H1 (cell line): ENCODE data around the gene MAGI1. TPM values are rescaled to one million over a fixed set of nuclear protein-coding genes. Genes with fewer than 3 reads are reported as not detected.

Experiments used
- CTCF ChIA-PET: fragments of 300-600 bp; sonication (Branson Sonifier 250); formaldehyde crosslinking; loops from one replicate; lab custom pipeline; 2021; ENCODE audit not compliant: partially characterized antibody; lab: Charles Lee
- POLR2A ChIA-PET: fragments of 300-600 bp; sonication (Branson Sonifier 250); formaldehyde crosslinking; loops from one replicate; lab custom pipeline; 2021; ENCODE audit warnings: inconsistent platforms; ENCODE audit not compliant: partially characterized antibody; lab: Charles Lee
- DNase-seq, 2 experiments: peaks; one replicate each; pipeline versions ENCODE4 v3.0.0 to v3.0.0-alpha.2; 2010 to 2022; ENCODE audit warnings: low spot score in 2 of 2, low read depth in 1 of 2, mixed read lengths in 1 of 2
- FAIRE-seq: peaks from 2 replicates; lab custom pipeline; 2011; peaks lifted over from hg19 to GRCh38; lab: Jason Lieb, UNC
- H2AFZ ChIP-seq: 2 replicates; pipeline ENCODE4 v1.8.1; 2012; ENCODE audit warnings: low read length, inconsistent platforms
- H2AK5ac ChIP-seq: 2 replicates; pipeline ENCODE4 v1.6.1; 2013; ENCODE audit warnings: low read depth, low read length
- H2BK120ac ChIP-seq: replicated peaks from 2 replicates; pipeline ENCODE3; 2013; ENCODE audit warnings: low read depth, low read length, inconsistent platforms
- H2BK12ac ChIP-seq: 2 replicates; pipeline ENCODE4 v1.6.1; 2013; ENCODE audit warnings: low read depth, low read length
- H2BK15ac ChIP-seq: 2 replicates; pipeline ENCODE4 v1.6.1; 2013; ENCODE audit warnings: low read length
- H2BK20ac ChIP-seq: 2 replicates; pipeline ENCODE4 v1.6.1; 2013; ENCODE audit warnings: low read length
- H2BK5ac ChIP-seq: 2 replicates; pipeline ENCODE4 v1.6.1; 2013; ENCODE audit warnings: low read depth, low read length
- H3K14ac ChIP-seq: 2 replicates; pipeline ENCODE4 v1.6.1; 2013; ENCODE audit warnings: inconsistent platforms; ENCODE audit not compliant: insufficient read length
- H3K18ac ChIP-seq: 2 replicates; pipeline ENCODE4 v1.6.1; 2013; ENCODE audit warnings: low read length; ENCODE audit errors: extremely low read depth
- H3K23ac ChIP-seq: 2 replicates; pipeline ENCODE4 v1.6.1; 2013; ENCODE audit warnings: inconsistent platforms; ENCODE audit not compliant: insufficient read length
- H3K23me2 ChIP-seq: 2 replicates; pipeline ENCODE4 v1.6.1; 2013; ENCODE audit warnings: low read depth, low read length
- H3K27ac ChIP-seq: 2 replicates; pipeline ENCODE4 v1.6.1; 2011; ENCODE audit warnings: low read depth, low read length, inconsistent platforms
- H3K27me3 ChIP-seq, 4 experiments: replicated peaks in 1 of 4; 1 replicate in 1 of 4; 2 replicates in 3 of 4; pipeline versions ENCODE4 v1.6.1 to v1.8.1; 2011 to 2013; ENCODE audit warnings: low read length in 3 of 4, mild to moderate bottlenecking in 3 of 4, inconsistent platforms in 2 of 4, mixed read lengths in 2 of 4, moderate library complexity in 1 of 4; ENCODE audit not compliant: control insufficient read depth in 3 of 4, insufficient read depth in 3 of 4; ENCODE audit errors: extremely low read depth in 1 of 4
- H3K36me3 ChIP-seq, 4 experiments: 2 replicates each; pipeline versions ENCODE4 v1.6.1 to v1.8.1; 2011 to 2013; ENCODE audit warnings: mild to moderate bottlenecking in 4 of 4, low read length in 3 of 4, moderate library complexity in 2 of 4, control low read depth in 1 of 4, inconsistent platforms in 1 of 4; ENCODE audit not compliant: insufficient read depth in 4 of 4, control insufficient read depth in 2 of 4
- H3K4ac ChIP-seq: replicated peaks from 2 replicates; pipeline ENCODE3; 2013; ENCODE audit warnings: low read length, low read depth, mixed read lengths, inconsistent platforms; ENCODE audit not compliant: insufficient read length
- H3K4me1 ChIP-seq, 4 experiments: replicated peaks in 1 of 4; 1 replicate in 1 of 4; 2 replicates in 3 of 4; pipeline versions ENCODE4 v1.6.1 to v1.8.1; 2011 to 2013; ENCODE audit warnings: low read length in 3 of 4, inconsistent platforms in 2 of 4, mixed read lengths in 1 of 4; ENCODE audit not compliant: insufficient read depth in 4 of 4, control insufficient read depth in 3 of 4
- H3K4me2 ChIP-seq, 2 experiments: 2 replicates each; pipeline versions ENCODE4 v1.6.1 to v1.8.1; 2011 to 2013; ENCODE audit warnings: low read depth in 2 of 2, low read length in 2 of 2, control low read depth in 1 of 2, inconsistent platforms in 1 of 2, mild to moderate bottlenecking in 1 of 2; ENCODE audit not compliant: insufficient read depth in 1 of 2
- H3K4me3 ChIP-seq, 4 experiments: fragments of 200-600, 300-600 bp in 1 of 4; sonication (generic), shearing (Covaris generic), sonication (Bioruptor Twin) in 1 of 4; 2 replicates each; pipeline versions ENCODE4 v1.5.1 to v1.8.1; 2011 to 2016; ENCODE audit warnings: low read length in 4 of 4, low read depth in 3 of 4, control low read depth in 2 of 4, inconsistent platforms in 2 of 4, mild to moderate bottlenecking in 2 of 4, mixed read lengths in 1 of 4, moderate library complexity in 1 of 4; ENCODE audit not compliant: insufficient read depth in 2 of 4; ENCODE audit errors: extremely low read depth in 1 of 4
- H3K56ac ChIP-seq: replicated peaks from 2 replicates; pipeline ENCODE3; 2013; ENCODE audit warnings: low read depth, mild to moderate bottlenecking, mixed read lengths, low read length, inconsistent platforms; ENCODE audit not compliant: insufficient read length
- H3K79me1 ChIP-seq: 2 replicates; pipeline ENCODE4 v1.6.1; 2013; ENCODE audit warnings: low read depth, low read length, control low read depth
- H3K79me2 ChIP-seq, 2 experiments: 2 replicates each; pipeline versions ENCODE4 v1.6.1 to v1.8.1; 2012 to 2013; ENCODE audit warnings: low read length in 2 of 2, mild to moderate bottlenecking in 2 of 2, inconsistent platforms in 1 of 2; ENCODE audit not compliant: insufficient read depth in 2 of 2, control insufficient read depth in 1 of 2
- H3K9ac ChIP-seq, 4 experiments: replicated peaks in 1 of 4; 1 replicate in 1 of 4; 2 replicates in 3 of 4; pipeline versions ENCODE4 v1.6.1 to v1.8.1; 2011 to 2013; ENCODE audit warnings: low read depth in 3 of 4, low read length in 3 of 4, control low read depth in 2 of 4, mild to moderate bottlenecking in 2 of 4, moderate library complexity in 2 of 4, inconsistent platforms in 1 of 4; ENCODE audit errors: extremely low read depth in 1 of 4
- H3K9me3 ChIP-seq, 2 experiments: 2 replicates each; pipeline versions ENCODE4 v1.6.1 to v1.8.1; 2012 to 2013; ENCODE audit warnings: mild to moderate bottlenecking in 2 of 2, moderate library complexity in 2 of 2, control low read depth in 1 of 2, inconsistent platforms in 1 of 2, low read depth in 1 of 2, low read length in 1 of 2, mixed read lengths in 1 of 2; ENCODE audit not compliant: insufficient read depth in 2 of 2
- H4K20me1 ChIP-seq, 2 experiments: replicated peaks in 1 of 2; 2 replicates each; pipeline versions ENCODE3 to v1.8.1; 2011 to 2013; ENCODE audit warnings: inconsistent platforms in 2 of 2, low read length in 2 of 2, mild to moderate bottlenecking in 1 of 2; ENCODE audit not compliant: insufficient read depth in 2 of 2, control insufficient read depth in 1 of 2
- H4K5ac ChIP-seq: 2 replicates; pipeline ENCODE4 v1.6.1; 2013; ENCODE audit warnings: low read length, low read depth, mixed read lengths, inconsistent platforms; ENCODE audit not compliant: insufficient read length
- H4K8ac ChIP-seq: 2 replicates; pipeline ENCODE4 v1.8.0; 2013; ENCODE audit warnings: mild to moderate bottlenecking, moderate library complexity, low read length, inconsistent platforms; ENCODE audit not compliant: insufficient read depth; ENCODE audit errors: extremely low read depth
- H4K91ac ChIP-seq: replicated peaks from 2 replicates; pipeline ENCODE3; 2013; ENCODE audit warnings: low read length, mixed read lengths, inconsistent platforms; ENCODE audit not compliant: insufficient read length
- BCL11A ChIP-seq, 2 experiments: IDR thresholded peaks; one replicate each; pipeline ENCODE4 v1.6.1; 2011; ENCODE audit warnings: low read depth in 2 of 2, low read length in 2 of 2, mild to moderate bottlenecking in 2 of 2
- CBX8 ChIP-seq: fragments of 300-800, 300-1000 bp; sonication (generic); IDR thresholded peaks from 2 replicates; pipeline ENCODE4 v1.7.1; 2016; ENCODE audit warnings: low read depth, low read length, borderline replicate concordance
- CTCF ChIP-seq, 3 experiments: IDR thresholded peaks; 1 replicate in 2 of 3; 2 replicates in 1 of 3; pipeline versions ENCODE4 v1.5.1 to v1.6.1; 2011; ENCODE audit warnings: low read length in 3 of 3, mild to moderate bottlenecking in 3 of 3, inconsistent platforms in 2 of 3, low read depth in 1 of 3, moderate library complexity in 1 of 3; ENCODE audit not compliant: insufficient read depth in 1 of 3; ENCODE audit errors: control extremely low read depth in 1 of 3
- HDAC6 ChIP-seq: IDR thresholded peaks from one replicate; pipeline ENCODE4 v1.7.1; 2012; ENCODE audit warnings: low read depth, mild to moderate bottlenecking, inconsistent platforms, low read length, moderate library complexity
- JUND ChIP-seq: IDR thresholded peaks from 2 replicates; pipeline ENCODE4 v1.6.1; 2011; ENCODE audit warnings: mild to moderate bottlenecking, improper control_type of control experiment, low read length
- MAX ChIP-seq: IDR thresholded peaks from 2 replicates; pipeline ENCODE4 v1.6.1; 2012; ENCODE audit warnings: inconsistent platforms
- RAD21 ChIP-seq, 2 experiments: IDR thresholded peaks in 1 of 2; conservative IDR thresholded peaks in 1 of 2; 2 replicates each; pipeline ENCODE4 v1.6.1; 2011; ENCODE audit warnings: low read depth in 2 of 2, low read length in 2 of 2, improper control_type of control experiment in 1 of 2, inconsistent platforms in 1 of 2, mild to moderate bottlenecking in 1 of 2, moderate library complexity in 1 of 2
- SIN3A ChIP-seq, 2 experiments: IDR thresholded peaks in 1 of 2; conservative IDR thresholded peaks in 1 of 2; 2 replicates each; pipeline ENCODE4 v1.6.1; 2011 to 2012; ENCODE audit warnings: low read length in 2 of 2, improper control_type of control experiment in 1 of 2, low read depth in 1 of 2, mild to moderate bottlenecking in 1 of 2
- SP1 ChIP-seq: IDR thresholded peaks from 2 replicates; pipeline ENCODE4 v1.6.1; 2011; ENCODE audit warnings: low read depth, low read length
- SP2 ChIP-seq: IDR thresholded peaks from 2 replicates; pipeline ENCODE4 v1.6.1; 2012; ENCODE audit warnings: mild to moderate bottlenecking, low read length, inconsistent platforms
- ZNF274 ChIP-seq: IDR thresholded peaks from 2 replicates; pipeline ENCODE4 v1.7.0; 2012; ENCODE audit warnings: low read length, borderline replicate concordance; ENCODE audit errors: extremely low read depth
- WGBS, 2 experiments: shearing (Covaris generic) in 1 of 2; methylation state at CpG; one replicate each; pipeline versions ENCODE4 v1.1.6 to v1.1.7; 2013 to 2015; ENCODE audit warnings: low lambda C conversion rate in 2 of 2, mixed read lengths in 2 of 2, inconsistent platforms in 1 of 2, low coverage in 1 of 2, missing lambda C conversion rate in 1 of 2; ENCODE audit not compliant: insufficient replicate concordance in 2 of 2, insufficient coverage in 1 of 2, insufficient read length in 1 of 2; ENCODE audit errors: extremely low coverage in 1 of 2, missing lambda C conversion rate in 1 of 2; 5-methylcytosine and 5-hydroxymethylcytosine counted together
- polyA plus RNA-seq, 7 experiments: library from polyadenylated mRNA; depleted of rRNA in 3 of 7; stranded (reverse) in 5 of 7; unstranded in 2 of 7; fragments of >200 nt in 5 of 7; fragments of 200-250 nt in 2 of 7; gene quantifications; 1 replicate in 5 of 7; 2 replicates in 1 of 7; 4 replicates in 1 of 7; pipeline versions ENCODE4 v1.2.1 to v1.2.3, GENCODE V29; 2011 to 2013; ENCODE audit warnings: missing spikeins in 2 of 7, mixed read lengths in 2 of 7
- total RNA-seq: library from RNA; stranded (reverse); fragmentation: NEBNext Ultra II Directional; extraction: Animal tissue kit (Norgen Biotek cat#: 25700); gene quantifications from 2 replicates; pipeline ENCODE4 v1.2.1, GENCODE V29; 2021

The MAGI1 gene
- total and polyA plus RNA-seq, 2 of the 8 experiments (the other 6 are each of a cell fraction or from before 2014, with no cell fraction given), result 19.8 to 78.0 TPM

- Histone ChIP-seq H3K18ac (no peak overlapping the region), H4K91ac (no peak overlapping the region), H3K27me3 (no peaks in the 10 kb centered on the region), H3K79me1 (no peaks in the 10 kb centered on the region), H3K9ac (no peak overlapping the region), H3K36me3 (peaks cover 0 to 12% (median 3%) of the 10 kb centered on the region in 4 experiments; a peak in 7 of 8 replicates), H2AFZ (no peak overlapping the region), H3K23ac (no peak overlapping the region), H3K4ac (no peak overlapping the region), H3K4me1 (no peaks in the 10 kb centered on the region), H2BK12ac (no peak overlapping the region), H3K79me2 (no peaks in the 10 kb centered on the region), H4K8ac (no peak overlapping the region), H3K9me3 (no peaks in the 10 kb centered on the region), H4K20me1 (no peaks in the 10 kb centered on the region), H3K4me3 (no peak overlapping the region), H2BK15ac (no peak overlapping the region), H3K56ac (no peak overlapping the region), H4K5ac (no peak overlapping the region), H2AK5ac (no peak overlapping the region), H3K14ac (no peak overlapping the region), H3K23me2 (no peaks in the 10 kb centered on the region), H3K27ac (no peak overlapping the region), H3K4me2 (no peak overlapping the region), H2BK20ac (no peak overlapping the region), H2BK5ac (no peak overlapping the region), H2BK120ac (no peak overlapping the region)
- no peak for FAIRE-seq
- ChIA-PET POLR2A (interaction anchor here (0.6 kb wide), 1 partner anchor 21 kb away, joined by 3 read pairs; no protein-coding TSS in a partner anchor), CTCF (no interaction called here)
- DNase-seq, result no peak
- 90% methylated on average over 4 of the region's 4 CpGs; no CpG with 5 or more reads in 1 of the 2 experiments for WGBS, 2 experiments
- TF ChIP-seq JUND (no peak), ZNF274 (no peak), MAX (no peak), CBX8 (no peak), SP2 (no peak), CTCF (IDR thresholded peaks at IDR 0.05; ENCODE audit: control extremely low read depth in 1 of 3, insufficient read depth in 1 of 3, low read depth in 1 of 3, low read length in 3 of 3) (no peak), RAD21 (IDR thresholded peaks at IDR 0.05 in 1 of 2, conservative IDR thresholded peaks at IDR 0.05 in 1 of 2; ENCODE audit: low read depth in 2 of 2, low read length in 2 of 2) (no peak), SIN3A (conservative IDR thresholded peaks at IDR 0.05 in 1 of 2, IDR thresholded peaks at IDR 0.05 in 1 of 2; ENCODE audit: low read depth in 1 of 2, low read length in 2 of 2) (no peak), SP1 (no peak), BCL11A (IDR thresholded peaks at IDR 0.05; ENCODE audit: low read depth in 2 of 2, low read length in 2 of 2) (no peak), HDAC6 (no peak)
These were observed 667.7 kb downstream of the MAGI1 start for GRCh38 chr3:65371053-65371452.
